Measurements from ENCODE around the gene VPS51. TPM values are rescaled to one million over a fixed set of nuclear protein-coding genes. Genes with fewer than 3 reads are reported as not detected.

Gene VPS51
- polyA plus RNA-seq, 1 donor (not counting 4 experiments of a cell fraction or from before 2014, with no cell fraction given): 43.1 TPM

- Histone ChIP-seq H3K9me1 (ENCODE audit: control insufficient read depth, extremely low read depth, insufficient read depth, low read length) (peaks cover 2% of the 10 kb centered on the region), H3K4me3 (ENCODE audit: control insufficient read depth in 2 of 3, extremely low read depth in 1 of 3, insufficient read depth in 2 of 3, low read depth in 1 of 3, low read length in 3 of 3) (no peak overlapping the region), H2AFZ (ENCODE audit: control insufficient read depth, low read length) (no peak overlapping the region), H3K4me1 (ENCODE audit: control insufficient read depth, extremely low read depth, insufficient read depth, low read length) (peaks cover 33% of the 10 kb centered on the region), H3K79me2 (ENCODE audit: control insufficient read depth, insufficient read depth, low read length) (peaks cover 19% of the 10 kb centered on the region), H3K9me3 (ENCODE audit: control insufficient read depth, low read depth, low read length) (no peaks in the 10 kb centered on the region), H3K9ac (ENCODE audit: control insufficient read depth, extremely low read depth, insufficient read depth, low read length) (no peak overlapping the region), H3K27me3 (ENCODE audit: control insufficient read depth, extremely low read depth, insufficient read depth, low read length) (no peaks in the 10 kb centered on the region), H3K4me2 (ENCODE audit: control insufficient read depth, extremely low read depth, insufficient read depth, low read depth, low read length) (no peak overlapping the region), H3K36me3 (ENCODE audit: control insufficient read depth in 2 of 2, extremely low read depth in 1 of 2, insufficient read depth in 2 of 2, low read length in 2 of 2) (peaks cover 15 to 18% of the 10 kb centered on the region in 2 experiments), H3K27ac (ENCODE audit: control insufficient read depth, insufficient read depth, low read length) (no peak overlapping the region), H4K20me1 (ENCODE audit: control insufficient read depth, extremely low read depth, insufficient read depth, low read length) (no peaks in the 10 kb centered on the region)
- FAIRE-seq: no peak
- TF ChIP-seq CTCF (optimal IDR thresholded peaks at IDR 0.05 in 1 of 3, IDR thresholded peaks at IDR 0.05 in 1 of 3, conservative IDR thresholded peaks at IDR 0.05 in 1 of 3; ENCODE audit: extremely low read depth in 1 of 3, insufficient read depth in 2 of 3, low read length in 3 of 3): no peak
- TF ChIP-seq EZH2 (IDR thresholded peaks at IDR 0.05; ENCODE audit: low read length): no peak
- dilution Hi-C loops (cut with MboI; ENCODE audit: extremely low pct_ligation_motif_present, low sequenced_read_pairs): no loop called here
- DNase-seq (ENCODE audit: low read depth, low spot score): no peak
Measured at GRCh38 chr11:65114538-65115171, 18.6 kb downstream of the VPS51 start.

- TF ChIP-seq CTCF (optimal IDR thresholded peaks at IDR 0.05 in 1 of 3, IDR thresholded peaks at IDR 0.05 in 1 of 3, conservative IDR thresholded peaks at IDR 0.05 in 1 of 3; ENCODE audit: extremely low read depth in 1 of 3, insufficient read depth in 2 of 3, low read length in 3 of 3) (no peak), EZH2 (IDR thresholded peaks at IDR 0.05; ENCODE audit: low read length) (no peak)
- FAIRE-seq (no peak), DNase-seq (ENCODE audit: low read depth, low spot score) (no peak)
- peak overlapping the region; percentile 89 for H3K9ac ChIP-seq (ENCODE audit: control insufficient read depth, extremely low read depth, insufficient read depth, low read length)
- H3K9me1 ChIP-seq (ENCODE audit: control insufficient read depth, extremely low read depth, insufficient read depth, low read length): peaks cover 2% of the 10 kb centered on the region
- H4K20me1 ChIP-seq (ENCODE audit: control insufficient read depth, extremely low read depth, insufficient read depth, low read length): no peaks in the 10 kb centered on the region
- H3K27me3 ChIP-seq (ENCODE audit: control insufficient read depth, extremely low read depth, insufficient read depth, low read length): no peaks in the 10 kb centered on the region
- H3K9me3 ChIP-seq (ENCODE audit: control insufficient read depth, low read depth, low read length): no peaks in the 10 kb centered on the region
- dilution Hi-C loops (cut with MboI; ENCODE audit: extremely low pct_ligation_motif_present, low sequenced_read_pairs): no loop called here
- H3K4me3 ChIP-seq (ENCODE audit: control insufficient read depth in 2 of 3, extremely low read depth in 1 of 3, insufficient read depth in 2 of 3, low read depth in 1 of 3, low read length in 3 of 3): peak overlapping the region in 2 of 3 experiments; percentile 76 to 82
- H3K4me2 ChIP-seq (ENCODE audit: control insufficient read depth, extremely low read depth, insufficient read depth, low read depth, low read length): peak overlapping the region; percentile 78
- H3K36me3 ChIP-seq (ENCODE audit: control insufficient read depth in 2 of 2, extremely low read depth in 1 of 2, insufficient read depth in 2 of 2, low read length in 2 of 2): peaks cover 21 to 26% of the 10 kb centered on the region in 2 experiments
- no peak overlapping the region for H3K27ac ChIP-seq (ENCODE audit: control insufficient read depth, insufficient read depth, low read length)
- no peak overlapping the region for H2AFZ ChIP-seq (ENCODE audit: control insufficient read depth, low read length)
- peaks cover 28% of the 10 kb centered on the region for H3K79me2 ChIP-seq (ENCODE audit: control insufficient read depth, insufficient read depth, low read length)
- peaks cover 39% of the 10 kb centered on the region for H3K4me1 ChIP-seq (ENCODE audit: control insufficient read depth, extremely low read depth, insufficient read depth, low read length)
Measured at GRCh38 chr11:65115361-65116082, 19.5 kb downstream of the VPS51 start.
